ENCODE measurements around the gene USP5.

DNA sequence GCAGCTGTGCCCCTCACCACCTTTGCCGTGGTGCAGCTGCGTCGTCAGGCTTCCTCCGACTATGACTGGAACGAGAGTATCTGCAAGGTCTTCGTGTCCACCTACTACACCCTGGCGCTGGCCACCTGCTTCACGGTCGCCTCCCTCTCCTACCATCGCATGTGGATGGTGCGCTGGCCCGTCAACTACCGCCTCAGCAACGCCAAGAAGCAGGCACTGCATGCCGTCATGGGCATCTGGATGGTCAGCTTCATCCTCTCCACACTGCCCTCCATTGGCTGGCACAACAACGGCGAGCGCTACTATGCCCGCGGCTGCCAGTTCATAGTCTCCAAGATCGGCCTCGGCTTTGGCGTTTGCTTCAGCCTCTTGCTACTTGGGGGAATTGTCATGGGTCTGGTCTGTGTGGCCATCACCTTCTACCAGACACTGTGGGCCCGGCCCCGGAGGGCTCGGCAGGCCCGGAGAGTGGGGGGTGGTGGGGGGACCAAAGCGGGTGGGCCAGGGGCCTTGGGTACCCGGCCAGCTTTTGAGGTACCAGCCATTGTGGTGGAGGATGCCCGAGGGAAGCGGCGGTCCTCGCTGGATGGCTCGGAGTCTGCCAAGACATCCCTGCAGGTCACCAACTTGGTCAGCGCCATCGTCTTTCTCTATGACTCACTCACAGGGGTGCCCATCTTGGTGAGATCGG is 27.7 kb upstream of the USP5 start:
- TF ChIP-seq CTCF (IDR thresholded peaks at IDR 0.05; ENCODE audit: insufficient read depth, low read depth, low read length): no peak
- TF ChIP-seq EZH2 (IDR thresholded peaks at IDR 0.05; ENCODE audit: insufficient read depth, low read length): no peak

Measured in astrocyte (in vitro differentiated cells and primary cell).